Sigmoid colon (tissue), 4 donors: Measurements from ENCODE around the gene S1PR5.

Experiments used
- POLR2AphosphoS5 ChIP-seq, 4 donors: sonication (generic); formaldehyde crosslinking; IDR thresholded peaks; one replicate each; pipeline ENCODE4 v1.6.1; 2017; ENCODE audit warnings: antibody characterized with exemption in 4 of 4
- TF ChIP-seq, protein P1 (sequence below), 4 experiments: fragments of 450-650 bp in 3 of 4; fragments of 200-600 bp in 1 of 4; IDR thresholded peaks; one replicate each; pipeline ENCODE4 v1.5.1; 2016 to 2019; ENCODE audit warnings: antibody characterized with exemption in 4 of 4, mild to moderate bottlenecking in 3 of 4, moderate library complexity in 2 of 4

DNA sequence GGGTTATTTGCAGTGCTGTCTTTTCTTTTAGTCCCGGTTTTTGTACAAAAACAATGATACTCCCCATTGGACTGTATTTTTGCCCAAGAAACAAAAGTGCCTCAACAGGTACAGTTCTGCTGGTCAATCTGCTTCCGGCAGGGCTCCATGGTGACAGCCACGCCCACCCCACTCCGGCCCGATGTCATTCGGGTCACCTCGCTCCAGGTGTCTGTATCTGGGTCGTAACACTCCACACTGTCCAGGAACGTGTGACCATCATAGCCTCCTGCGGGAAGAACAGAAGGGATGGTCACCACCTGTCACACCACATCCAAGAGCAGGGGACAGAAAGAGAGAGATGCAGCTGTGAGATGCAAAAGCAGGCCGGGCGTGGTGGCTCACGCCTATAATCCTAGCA is 30.7 kb downstream of the S1PR5 start:
- TF ChIP-seq, protein P1, sequence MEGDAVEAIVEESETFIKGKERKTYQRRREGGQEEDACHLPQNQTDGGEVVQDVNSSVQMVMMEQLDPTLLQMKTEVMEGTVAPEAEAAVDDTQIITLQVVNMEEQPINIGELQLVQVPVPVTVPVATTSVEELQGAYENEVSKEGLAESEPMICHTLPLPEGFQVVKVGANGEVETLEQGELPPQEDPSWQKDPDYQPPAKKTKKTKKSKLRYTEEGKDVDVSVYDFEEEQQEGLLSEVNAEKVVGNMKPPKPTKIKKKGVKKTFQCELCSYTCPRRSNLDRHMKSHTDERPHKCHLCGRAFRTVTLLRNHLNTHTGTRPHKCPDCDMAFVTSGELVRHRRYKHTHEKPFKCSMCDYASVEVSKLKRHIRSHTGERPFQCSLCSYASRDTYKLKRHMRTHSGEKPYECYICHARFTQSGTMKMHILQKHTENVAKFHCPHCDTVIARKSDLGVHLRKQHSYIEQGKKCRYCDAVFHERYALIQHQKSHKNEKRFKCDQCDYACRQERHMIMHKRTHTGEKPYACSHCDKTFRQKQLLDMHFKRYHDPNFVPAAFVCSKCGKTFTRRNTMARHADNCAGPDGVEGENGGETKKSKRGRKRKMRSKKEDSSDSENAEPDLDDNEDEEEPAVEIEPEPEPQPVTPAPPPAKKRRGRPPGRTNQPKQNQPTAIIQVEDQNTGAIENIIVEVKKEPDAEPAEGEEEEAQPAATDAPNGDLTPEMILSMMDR (IDR thresholded peaks at IDR 0.05), result no peak
- TF ChIP-seq POLR2AphosphoS5 (IDR thresholded peaks at IDR 0.05), result no peak
